NB4 (cell line): ENCODE data around the gene UBXN10.

Source experiments
- MYC ChIP-seq: IDR thresholded peaks from 2 replicates; pipeline ENCODE4 v1.6.1; 2011; ENCODE audit warnings: low read depth, low read length
- POLR2A ChIP-seq: IDR thresholded peaks from 2 replicates; pipeline ENCODE4 v1.6.1; 2011; ENCODE audit warnings: mild to moderate bottlenecking; ENCODE audit not compliant: insufficient read length; ENCODE audit errors: extremely low read depth
- TF ChIP-seq, protein P1 (sequence below): IDR thresholded peaks from one replicate; pipeline ENCODE4 v1.5.1; 2012; ENCODE audit warnings: low read depth, low read length
- TF ChIP-seq, protein P2 (sequence below): IDR thresholded peaks from 2 replicates; pipeline ENCODE4 v1.6.1; 2011; ENCODE audit warnings: low read depth, low read length

DNA sequence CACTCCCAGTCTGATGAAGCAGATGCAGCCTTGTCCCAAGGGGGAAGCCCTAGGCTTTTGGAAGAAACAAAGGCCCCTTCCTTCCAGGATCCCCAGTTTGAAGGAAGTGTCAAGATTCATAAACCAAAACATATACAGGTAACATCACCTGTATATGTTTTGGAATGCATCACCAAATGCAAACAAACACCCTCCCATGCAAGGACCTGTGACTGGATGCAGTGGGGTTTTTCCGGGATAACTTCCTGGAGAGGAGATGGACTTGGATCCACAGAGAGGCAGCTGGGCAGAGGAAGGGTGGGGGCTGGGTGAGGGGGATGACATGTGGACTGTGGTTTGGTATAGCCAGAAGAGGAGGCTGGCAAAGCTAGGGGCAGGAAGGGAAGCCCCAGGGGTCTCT, 48.3 kb upstream of the UBXN10 start:
- TF ChIP-seq POLR2A (no peak), MYC (no peak)
- TF ChIP-seq, protein P1, sequence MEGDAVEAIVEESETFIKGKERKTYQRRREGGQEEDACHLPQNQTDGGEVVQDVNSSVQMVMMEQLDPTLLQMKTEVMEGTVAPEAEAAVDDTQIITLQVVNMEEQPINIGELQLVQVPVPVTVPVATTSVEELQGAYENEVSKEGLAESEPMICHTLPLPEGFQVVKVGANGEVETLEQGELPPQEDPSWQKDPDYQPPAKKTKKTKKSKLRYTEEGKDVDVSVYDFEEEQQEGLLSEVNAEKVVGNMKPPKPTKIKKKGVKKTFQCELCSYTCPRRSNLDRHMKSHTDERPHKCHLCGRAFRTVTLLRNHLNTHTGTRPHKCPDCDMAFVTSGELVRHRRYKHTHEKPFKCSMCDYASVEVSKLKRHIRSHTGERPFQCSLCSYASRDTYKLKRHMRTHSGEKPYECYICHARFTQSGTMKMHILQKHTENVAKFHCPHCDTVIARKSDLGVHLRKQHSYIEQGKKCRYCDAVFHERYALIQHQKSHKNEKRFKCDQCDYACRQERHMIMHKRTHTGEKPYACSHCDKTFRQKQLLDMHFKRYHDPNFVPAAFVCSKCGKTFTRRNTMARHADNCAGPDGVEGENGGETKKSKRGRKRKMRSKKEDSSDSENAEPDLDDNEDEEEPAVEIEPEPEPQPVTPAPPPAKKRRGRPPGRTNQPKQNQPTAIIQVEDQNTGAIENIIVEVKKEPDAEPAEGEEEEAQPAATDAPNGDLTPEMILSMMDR = no peak
- TF ChIP-seq, protein P2, sequence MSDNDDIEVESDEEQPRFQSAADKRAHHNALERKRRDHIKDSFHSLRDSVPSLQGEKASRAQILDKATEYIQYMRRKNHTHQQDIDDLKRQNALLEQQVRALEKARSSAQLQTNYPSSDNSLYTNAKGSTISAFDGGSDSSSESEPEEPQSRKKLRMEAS = no peak
